GM20000 (cell line): Measurements from ENCODE around the gene SORT1.
A peak's percentile ranks its signal among the peaks of the same experiment; 100 is the strongest.

Experiments
- DNase-seq: peaks from one replicate; pipeline ENCODE4 v3.0.0; 2012; ENCODE audit warnings: low spot score
- TF ChIP-seq, protein P1 (sequence below): IDR thresholded peaks from 2 replicates; pipeline ENCODE4 v1.5.1; 2012; ENCODE audit warnings: mild to moderate bottlenecking, control low read depth; ENCODE audit errors: extremely low read depth, missing control alignments

The SORT1 gene

DNA sequence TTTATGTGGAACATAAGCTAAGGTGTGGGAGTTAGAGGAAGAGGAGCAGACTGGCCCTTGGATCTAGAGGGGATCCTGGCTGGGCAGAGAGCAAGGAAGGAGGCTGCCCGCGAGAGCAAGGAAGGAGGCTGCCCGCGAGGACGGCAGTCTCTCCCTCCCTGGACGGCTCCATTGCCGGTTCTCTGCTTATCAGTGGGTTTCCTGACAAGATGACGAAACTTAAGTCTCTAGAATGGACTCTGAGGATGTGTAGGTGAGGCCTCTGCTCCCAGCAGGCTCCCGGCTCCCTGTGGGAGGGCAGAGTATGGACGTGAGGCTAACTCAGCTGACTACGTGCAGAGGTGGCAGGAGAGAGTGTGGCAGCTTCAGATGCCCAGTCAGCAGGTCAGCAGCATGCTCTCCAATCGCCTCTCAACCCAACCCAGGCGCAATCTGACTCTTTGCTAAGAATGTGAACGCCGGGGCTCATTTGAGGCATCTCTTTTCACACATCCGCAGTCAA, 97.0 kb downstream of the SORT1 start:
- DNase-seq: no peak
- TF ChIP-seq, protein P1, sequence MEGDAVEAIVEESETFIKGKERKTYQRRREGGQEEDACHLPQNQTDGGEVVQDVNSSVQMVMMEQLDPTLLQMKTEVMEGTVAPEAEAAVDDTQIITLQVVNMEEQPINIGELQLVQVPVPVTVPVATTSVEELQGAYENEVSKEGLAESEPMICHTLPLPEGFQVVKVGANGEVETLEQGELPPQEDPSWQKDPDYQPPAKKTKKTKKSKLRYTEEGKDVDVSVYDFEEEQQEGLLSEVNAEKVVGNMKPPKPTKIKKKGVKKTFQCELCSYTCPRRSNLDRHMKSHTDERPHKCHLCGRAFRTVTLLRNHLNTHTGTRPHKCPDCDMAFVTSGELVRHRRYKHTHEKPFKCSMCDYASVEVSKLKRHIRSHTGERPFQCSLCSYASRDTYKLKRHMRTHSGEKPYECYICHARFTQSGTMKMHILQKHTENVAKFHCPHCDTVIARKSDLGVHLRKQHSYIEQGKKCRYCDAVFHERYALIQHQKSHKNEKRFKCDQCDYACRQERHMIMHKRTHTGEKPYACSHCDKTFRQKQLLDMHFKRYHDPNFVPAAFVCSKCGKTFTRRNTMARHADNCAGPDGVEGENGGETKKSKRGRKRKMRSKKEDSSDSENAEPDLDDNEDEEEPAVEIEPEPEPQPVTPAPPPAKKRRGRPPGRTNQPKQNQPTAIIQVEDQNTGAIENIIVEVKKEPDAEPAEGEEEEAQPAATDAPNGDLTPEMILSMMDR: no peak

DNA sequence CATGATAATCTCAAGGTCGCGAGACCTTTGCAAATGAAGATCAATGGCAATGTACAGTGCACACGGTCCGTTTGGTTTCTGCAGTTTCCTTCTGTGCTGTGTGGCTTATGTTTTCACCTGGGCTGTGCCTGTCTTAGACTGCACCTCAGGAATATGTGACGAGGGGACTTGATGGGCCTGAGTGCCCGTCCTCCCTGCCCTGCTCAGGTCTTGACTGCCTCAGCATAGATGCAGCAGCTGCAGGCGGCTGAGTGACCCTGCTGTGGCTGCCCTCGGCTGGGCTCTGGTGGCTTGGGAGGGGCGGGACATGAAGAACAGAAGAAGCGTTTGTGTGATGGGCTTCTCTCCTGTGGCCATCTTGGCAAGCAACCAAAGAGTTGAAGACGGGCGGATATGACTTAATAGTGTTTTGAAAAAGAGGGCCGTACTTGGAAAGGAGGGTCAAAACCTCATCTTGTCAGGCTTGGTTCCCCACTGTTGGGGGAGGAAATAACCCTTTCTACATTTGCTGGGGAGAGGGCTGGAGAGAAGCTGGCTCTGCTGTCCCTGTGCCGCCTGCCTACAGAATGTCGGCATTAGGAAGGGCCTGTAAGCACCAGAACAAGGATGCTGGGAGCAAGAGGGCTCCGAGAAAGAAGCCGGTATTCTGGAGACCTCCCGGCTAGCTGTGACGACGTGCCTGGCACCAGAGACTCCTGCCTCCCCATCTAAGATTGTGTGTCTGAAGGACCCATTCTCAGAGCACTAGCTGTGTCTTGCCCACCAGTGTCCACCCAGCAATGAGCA, 98.0 kb downstream of the SORT1 start:
- no peak for DNase-seq
- TF ChIP-seq, protein P1: no peak

DNA sequence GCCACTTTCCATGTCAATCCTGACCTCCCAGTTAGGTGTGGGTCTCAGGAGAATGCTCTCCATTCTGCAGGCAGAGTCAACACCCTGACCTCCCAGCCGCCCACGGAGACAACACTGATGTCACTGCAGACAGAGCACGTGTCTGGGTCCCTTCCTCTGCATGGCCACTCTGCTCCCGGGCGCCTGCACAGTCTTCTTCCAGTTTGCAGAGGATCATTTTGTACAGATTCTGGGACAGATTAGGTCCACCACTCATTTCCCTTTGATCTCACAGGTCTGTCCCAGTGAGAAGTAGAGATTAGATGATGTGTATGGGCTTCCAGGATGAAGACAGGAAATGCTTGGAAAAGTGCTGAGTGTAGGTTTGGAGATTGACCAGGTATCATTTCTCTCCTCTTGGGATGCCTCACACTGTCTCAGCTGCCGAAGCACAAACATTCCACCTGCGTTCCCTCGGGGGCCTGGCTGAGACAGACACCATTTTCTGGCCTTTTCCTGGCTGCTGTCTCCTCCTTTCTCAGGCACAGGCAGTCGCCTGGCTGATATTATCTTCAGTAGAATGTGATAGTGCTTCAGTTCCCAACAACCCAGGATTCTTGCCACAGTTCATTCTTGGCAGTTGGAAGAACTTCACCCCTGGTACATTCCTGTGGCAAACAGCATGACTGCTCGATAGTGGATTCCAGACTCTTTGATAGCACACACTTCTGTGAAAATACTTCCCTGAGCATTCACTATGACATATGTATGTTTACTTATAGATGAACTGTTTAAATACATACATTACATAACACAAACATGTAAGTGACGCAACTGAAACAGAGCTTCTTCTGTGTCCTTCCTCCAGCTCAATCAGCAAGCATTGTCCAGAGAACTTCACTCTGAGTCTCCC, 98.8 kb downstream of the SORT1 start:
- peak; percentile 45 for DNase-seq
- TF ChIP-seq, protein P1: no peak

DNA sequence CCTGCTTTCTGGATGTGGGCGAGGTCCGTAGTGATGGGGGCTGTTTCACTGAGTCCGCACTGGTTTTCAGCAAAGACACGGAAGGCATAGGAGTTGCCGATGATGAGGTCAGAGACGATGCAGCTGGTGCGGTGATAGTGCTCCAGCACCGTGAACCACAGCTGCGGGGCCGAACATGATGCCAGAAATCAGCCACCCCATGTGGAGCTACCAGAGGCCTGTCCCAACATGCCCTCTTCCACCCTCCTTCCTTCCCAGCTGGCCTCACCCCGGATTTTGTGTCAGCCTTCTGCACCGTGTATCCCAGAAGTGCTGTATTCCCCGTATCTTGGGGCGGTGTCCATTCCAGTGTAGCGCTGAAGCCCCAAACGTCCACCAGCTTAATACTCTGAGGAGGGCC, 100.9 kb downstream of the SORT1 start:
- no peak for DNase-seq
- TF ChIP-seq, protein P1: no peak

DNA sequence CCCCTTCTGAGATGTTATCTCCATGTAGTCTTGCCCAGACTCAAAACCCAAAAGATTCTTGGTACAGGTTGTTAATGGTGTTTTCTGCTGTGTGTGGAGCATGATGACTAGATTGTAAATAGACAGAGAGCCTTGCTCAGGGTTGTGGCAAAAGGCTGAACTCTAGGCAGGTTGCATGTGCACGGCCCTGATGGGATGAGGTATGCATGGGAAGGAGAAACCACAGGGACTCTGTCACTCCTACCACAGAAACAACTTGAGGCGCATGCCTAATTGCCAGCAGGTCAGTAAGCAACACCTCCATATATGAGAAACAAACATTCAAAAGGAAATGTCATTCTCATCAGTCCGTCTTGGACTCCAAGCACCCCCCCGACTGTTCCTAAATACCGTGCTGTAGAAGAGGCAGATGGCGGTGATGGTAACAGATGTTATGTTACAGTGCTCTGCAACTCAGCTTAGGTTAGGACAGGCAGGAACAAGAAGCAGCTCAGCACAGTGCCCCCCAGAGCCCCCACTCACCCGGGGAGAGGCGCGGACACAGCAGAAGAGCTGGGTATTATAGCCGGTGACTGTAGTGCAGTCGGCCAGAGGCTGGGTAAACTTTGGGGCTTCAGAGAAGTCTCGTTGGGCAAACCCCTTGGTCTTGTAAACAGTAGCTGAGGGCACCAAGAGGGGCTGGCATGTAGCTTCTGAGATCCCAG, 101.9 kb downstream of the SORT1 start:
- DNase-seq: no peak
- TF ChIP-seq, protein P1: no peak

DNA sequence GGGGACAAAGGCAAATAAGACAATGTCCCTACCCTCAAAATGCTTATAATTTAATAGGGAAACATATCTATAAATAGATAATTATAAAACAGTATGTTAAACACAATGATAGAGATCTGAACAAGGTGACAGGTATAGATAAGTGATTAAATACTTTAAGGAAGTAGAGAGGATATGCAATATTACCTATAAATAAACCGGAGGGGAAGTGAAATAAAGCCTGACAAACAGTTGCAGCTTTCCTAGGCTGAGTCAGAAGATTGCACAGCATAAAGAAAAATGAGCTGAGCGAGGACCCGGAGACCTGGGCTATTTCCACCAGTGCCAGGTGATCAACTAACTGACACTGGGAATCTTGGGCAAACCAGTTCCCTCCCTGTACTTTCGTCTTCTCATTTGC, 103.2 kb downstream of the SORT1 start:
- DNase-seq: no peak
- TF ChIP-seq, protein P1: no peak

DNA sequence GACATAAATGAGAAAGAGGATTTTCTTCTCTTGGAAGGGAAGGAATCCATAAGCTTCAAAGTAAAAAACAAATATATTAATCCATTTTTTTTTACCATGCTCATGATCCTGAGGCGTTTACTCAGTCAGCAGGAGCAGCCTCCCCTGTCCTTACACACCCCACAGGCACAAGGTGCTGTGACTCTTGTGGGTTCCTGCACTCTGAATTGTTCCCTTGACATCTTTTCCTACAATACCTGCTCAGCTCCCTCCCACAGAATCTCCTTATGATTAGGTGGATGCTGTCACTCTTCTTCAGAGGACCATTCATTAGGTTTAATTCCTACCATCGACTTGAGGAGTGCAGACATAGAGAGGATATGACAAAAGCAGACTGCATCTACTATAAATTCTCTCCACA, 104.7 kb downstream of the SORT1 start:
- TF ChIP-seq, protein P1: no peak
- DNase-seq: no peak
